Fibroblast of peridontal ligament (primary cell): ENCODE measurements around the gene UBC.
A peak's percentile ranks its signal among the peaks of the same experiment; 100 is the strongest.

ENCODE experiments used
- DNase-seq: peaks from one replicate; pipeline ENCODE4 v3.0.0-alpha.2; 2010; ENCODE audit errors: extremely low read depth

UBC gene

GRCh38 chr12:124914392-124915238 lies at the start of gene UBC:
UBC (minus strand) TSS chr12:124914650; CDS start chr12:124913771, 879 bp downstream.
- peak; percentile 96 for DNase-seq

DNA sequence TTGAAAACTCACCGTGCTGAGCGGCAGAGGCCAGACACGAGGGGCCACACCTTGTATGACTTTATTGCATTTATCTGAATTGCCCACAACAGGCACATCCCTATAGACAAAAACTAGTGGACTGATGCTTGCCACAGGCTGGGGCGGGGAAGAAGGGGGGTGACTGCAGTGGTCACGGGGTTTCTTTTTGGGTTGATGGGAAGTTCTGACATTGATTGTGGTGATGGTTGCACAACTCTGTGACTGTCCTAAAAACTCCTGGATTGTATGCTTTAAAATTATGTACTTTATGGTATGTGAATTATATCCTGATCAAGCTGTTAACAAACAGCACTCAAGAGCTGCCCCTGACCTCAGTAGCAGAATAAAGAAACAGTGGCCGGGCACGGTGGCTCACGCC lies 48.8 kb upstream of the UBC start:
- DNase-seq = no peak

GRCh38 chr12:124961055-124961454 lies 46.6 kb upstream of the UBC start:
- DNase-seq = no peak

DNA sequence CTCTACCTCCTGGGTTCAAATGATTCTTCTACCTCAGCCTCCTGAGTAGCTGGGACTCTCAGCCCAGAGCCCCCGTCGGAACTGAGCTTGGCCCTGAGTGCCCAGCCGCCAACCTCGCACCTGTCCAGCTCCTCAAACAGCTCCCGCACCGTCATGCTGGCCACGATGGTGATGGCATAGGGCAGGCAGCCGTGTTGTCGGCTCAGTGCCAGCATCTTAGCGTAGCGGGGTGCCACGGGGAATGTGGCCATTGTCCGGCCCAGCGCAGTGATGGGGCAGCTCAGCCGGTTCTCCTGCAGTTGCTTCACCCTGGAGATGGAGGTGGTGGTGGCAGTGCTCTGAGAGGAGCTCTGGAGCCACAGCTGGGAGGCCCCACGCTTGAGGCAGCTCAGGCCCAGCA lies 42.1 kb upstream of the UBC start:
- no peak for DNase-seq

- no peak for DNase-seq
Observed at GRCh38 chr12:124954771-124955170, 40.3 kb upstream of the UBC start.

DNA sequence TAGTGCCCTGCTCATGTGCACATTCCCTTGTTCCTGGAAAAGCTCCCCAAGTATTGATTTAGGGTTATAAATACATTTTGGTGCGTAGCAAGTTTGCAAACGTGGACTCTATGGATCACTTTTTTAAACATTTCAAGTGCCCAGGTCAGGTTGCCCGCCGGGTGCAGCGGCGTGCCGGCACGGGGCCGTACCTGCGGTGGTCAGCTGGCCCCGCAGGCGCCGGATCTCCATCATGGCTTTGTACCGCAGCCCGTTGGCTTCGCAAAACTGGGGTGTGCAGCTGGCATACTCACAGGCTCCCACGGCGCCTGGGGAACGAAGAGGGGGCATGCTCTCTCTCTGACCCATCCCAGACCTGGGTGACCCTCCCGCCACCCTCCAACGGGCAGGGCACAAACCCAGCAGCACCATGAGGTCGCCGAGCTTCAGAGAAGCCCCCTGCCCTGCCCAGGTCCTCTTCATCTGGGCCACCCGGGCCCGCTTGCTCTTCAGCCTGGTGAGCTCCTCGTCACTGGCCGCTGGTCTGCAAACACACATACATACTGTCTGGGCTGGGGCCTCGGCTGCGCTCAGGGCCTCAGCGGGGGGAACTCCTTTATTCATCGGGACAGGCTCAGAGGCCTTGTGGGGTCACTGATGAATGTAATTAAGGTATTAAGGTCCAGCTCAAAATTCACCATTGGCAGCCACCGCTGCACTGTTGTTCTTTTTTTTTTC lies 39.4 kb upstream of the UBC start:
- no peak for DNase-seq

- DNase-seq = no peak
Observed at GRCh38 chr12:124952801-124953200, 38.4 kb upstream of the UBC start.

- DNase-seq = no peak
Observed at GRCh38 chr12:124952295-124952694, 37.8 kb upstream of the UBC start.

- DNase-seq = no peak
Observed at GRCh38 chr12:124949779-124950728, 35.6 kb upstream of the UBC start.

DNA sequence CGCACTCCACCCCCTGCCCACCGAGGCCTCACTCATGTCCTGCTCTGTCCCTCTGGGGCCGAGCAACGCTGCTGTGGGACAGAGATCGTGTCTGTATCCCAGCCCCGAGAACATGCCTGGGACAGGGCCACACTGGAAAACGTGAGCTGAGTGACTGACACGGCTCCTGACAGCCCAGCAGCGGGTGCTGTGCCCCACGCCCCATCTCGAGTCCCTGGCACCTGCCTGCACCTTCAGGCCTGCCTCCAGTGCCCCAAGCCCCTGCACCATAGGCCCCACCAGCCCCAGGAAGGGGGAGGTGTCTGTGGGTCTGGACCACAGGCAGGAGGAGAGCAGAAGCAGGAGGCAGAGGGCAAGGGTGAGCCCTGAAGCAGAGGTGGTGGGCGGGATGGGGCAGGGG lies 34.6 kb upstream of the UBC start:
- no peak for DNase-seq

- no peak for DNase-seq
Observed at GRCh38 chr12:124947561-124948398, 33.3 kb upstream of the UBC start.

DNA sequence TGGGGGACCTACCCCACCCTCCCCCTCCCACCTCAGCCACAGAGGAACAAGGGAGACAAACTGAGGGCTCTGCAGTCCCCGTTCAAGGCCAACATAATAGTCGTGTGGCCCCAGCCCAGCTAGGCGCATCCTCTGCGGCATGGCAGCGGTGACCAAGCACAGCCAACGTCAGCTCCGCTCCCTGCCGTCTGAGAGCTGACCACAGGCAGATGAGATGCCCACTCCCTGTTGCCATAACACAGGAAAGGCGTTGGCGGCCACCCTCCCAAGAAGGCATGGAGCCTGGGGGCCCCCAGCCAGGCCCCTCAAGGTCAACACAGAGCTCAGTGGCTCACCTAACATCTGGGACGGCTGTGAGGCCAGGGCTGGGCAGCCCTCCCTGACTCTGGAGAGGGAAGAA lies 32.6 kb upstream of the UBC start:
- no peak for DNase-seq

GRCh38 chr12:124946447-124946793 lies 32.0 kb upstream of the UBC start:
- no peak for DNase-seq

- no peak for DNase-seq
Observed at GRCh38 chr12:124941170-124941527, 26.7 kb upstream of the UBC start.

GRCh38 chr12:124940393-124941169 lies 26.1 kb upstream of the UBC start:
- peak; percentile 81 for DNase-seq

- DNase-seq = no peak
Observed at GRCh38 chr12:124940143-124940392, 25.6 kb upstream of the UBC start.

DNA sequence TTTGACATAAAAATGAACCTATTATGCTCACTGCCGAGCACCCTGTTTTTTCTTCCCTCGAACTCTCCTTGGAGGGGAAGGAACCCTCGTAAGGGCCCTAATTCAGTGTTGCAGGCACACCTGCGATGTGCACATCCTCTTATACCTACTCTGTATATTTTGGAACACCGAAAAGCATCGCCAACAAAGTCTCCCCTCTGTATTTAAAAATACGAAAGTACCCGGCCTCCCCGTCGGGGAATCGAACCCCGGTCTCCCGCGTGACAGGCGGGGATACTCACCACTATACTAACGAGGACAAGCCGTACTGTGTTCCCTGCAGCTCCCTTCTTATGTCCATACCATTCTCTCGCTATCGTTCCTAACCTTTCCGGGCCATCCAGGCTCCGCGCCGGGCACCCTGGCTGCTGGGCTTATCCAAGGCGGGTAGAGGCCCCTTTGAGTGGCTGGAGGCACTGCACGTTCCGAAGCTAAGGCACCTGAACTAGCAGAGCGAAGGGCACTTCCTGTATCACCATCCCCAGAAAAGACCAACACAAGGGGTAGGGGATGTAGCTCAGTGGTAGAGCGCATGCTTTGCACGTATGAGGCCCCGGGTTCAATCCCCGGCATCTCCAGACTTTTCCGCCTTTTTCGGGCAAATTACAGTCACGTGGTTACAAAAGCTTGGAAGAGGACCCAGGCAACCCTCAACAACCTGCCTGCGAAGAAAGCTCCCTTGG lies 25.1 kb upstream of the UBC start:
- peak; percentile 98 for DNase-seq

GRCh38 chr12:124939079-124939420 lies 24.6 kb upstream of the UBC start:
- peak; percentile 91 for DNase-seq

GRCh38 chr12:124938587-124938986 lies 24.1 kb upstream of the UBC start:
- DNase-seq = peak; percentile 70

GRCh38 chr12:124938108-124938507 lies 23.7 kb upstream of the UBC start:
- no peak for DNase-seq
